Adipose tissue (tissue), 3 donors: Measurements from ENCODE around the gene TTYH1. TPM values are rescaled to one million over a fixed set of nuclear protein-coding genes. Genes with fewer than 3 reads are reported as not detected.
"Not testable (repeated sequence)": the region's sequence is repeated elsewhere in the genome, so short reads cannot be mapped to it uniquely, and the experiment has no call there.

Experiments
- H3K27ac ChIP-seq: one replicate; pipeline ENCODE4 v1.5.1; 2013; ENCODE audit warnings: low read depth, low read length
- WGBS, 3 donors: extraction: QIAGEN DNeasy Blood & Tissue Kit; methylation state at CpG; one replicate each; pipeline ENCODE4 v1.1.7; 2013; 5-methylcytosine and 5-hydroxymethylcytosine counted together
- polyA plus RNA-seq, 3 donors: library from polyadenylated mRNA; stranded (reverse); fragments of 200-250 nt; gene quantifications; one replicate each; pipeline ENCODE4 v1.2.3, GENCODE V29; 2013
- donor health status: healthy with polysubstance abuse.
- donor health status: Bipolar disorder and iron deficiency.
- donor health status: healthy.

Gene TTYH1
- polyA plus RNA-seq, 3 donors, result 0.70 to 11.9 (median 0.79) TPM

DNA sequence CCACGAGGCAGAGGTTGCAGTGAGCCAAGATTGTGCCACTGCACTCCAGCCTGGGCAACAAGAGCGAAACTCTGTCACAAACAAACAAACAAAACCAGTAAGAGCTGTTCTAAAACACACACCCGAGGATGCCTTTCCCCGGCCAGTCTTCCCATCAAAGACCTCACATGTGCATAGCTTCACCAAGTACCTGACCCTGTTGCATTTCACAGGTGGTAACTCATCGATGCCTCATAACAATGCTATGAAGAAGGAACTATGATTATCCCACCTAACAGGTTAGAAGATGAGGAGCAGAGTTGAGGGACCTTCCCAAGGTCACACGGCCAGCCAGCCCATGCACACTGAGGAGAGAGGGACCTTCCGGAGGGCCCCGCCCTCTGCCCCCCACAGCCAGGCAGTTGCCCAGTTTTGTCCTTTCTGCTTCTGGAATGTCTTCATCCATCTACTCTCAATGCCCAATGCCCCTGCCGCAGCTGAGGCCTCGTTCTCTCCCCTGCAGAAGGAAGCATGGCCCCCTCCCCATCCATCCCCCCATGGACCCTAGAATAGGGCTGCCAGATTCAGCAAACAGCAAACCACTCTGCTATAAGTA lies 17.0 kb downstream of the TTYH1 start:
- WGBS, 3 donors, result 56 to 75% (median 68%) methylated on average over 10 of the region's 10 CpGs
- H3K27ac ChIP-seq, result no peak overlapping the region

DNA sequence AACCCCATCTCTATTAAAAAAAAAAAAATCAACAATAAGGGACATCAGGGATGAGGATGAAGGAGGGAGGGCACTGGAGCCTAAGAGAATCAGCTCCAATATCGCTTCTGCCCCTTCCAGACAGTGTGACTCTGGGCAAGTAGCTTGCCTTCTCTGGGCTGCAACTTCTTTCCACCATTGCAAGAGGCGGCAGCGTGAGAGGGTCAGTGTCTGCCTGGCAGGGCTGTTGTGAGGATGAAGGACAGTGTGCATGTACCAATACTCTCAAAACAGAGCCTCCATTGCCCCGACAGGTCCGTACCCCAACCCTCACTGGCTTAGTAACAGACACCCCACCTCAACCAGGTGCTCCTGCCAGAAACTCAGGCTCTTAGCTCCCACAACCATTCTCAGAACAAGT lies 18.4 kb downstream of the TTYH1 start:
- H3K27ac ChIP-seq, result peak overlapping the region; percentile 46
- WGBS, 3 donors, result 91 to 97% (median 92%) methylated on average over 5 of the region's 5 CpGs

DNA sequence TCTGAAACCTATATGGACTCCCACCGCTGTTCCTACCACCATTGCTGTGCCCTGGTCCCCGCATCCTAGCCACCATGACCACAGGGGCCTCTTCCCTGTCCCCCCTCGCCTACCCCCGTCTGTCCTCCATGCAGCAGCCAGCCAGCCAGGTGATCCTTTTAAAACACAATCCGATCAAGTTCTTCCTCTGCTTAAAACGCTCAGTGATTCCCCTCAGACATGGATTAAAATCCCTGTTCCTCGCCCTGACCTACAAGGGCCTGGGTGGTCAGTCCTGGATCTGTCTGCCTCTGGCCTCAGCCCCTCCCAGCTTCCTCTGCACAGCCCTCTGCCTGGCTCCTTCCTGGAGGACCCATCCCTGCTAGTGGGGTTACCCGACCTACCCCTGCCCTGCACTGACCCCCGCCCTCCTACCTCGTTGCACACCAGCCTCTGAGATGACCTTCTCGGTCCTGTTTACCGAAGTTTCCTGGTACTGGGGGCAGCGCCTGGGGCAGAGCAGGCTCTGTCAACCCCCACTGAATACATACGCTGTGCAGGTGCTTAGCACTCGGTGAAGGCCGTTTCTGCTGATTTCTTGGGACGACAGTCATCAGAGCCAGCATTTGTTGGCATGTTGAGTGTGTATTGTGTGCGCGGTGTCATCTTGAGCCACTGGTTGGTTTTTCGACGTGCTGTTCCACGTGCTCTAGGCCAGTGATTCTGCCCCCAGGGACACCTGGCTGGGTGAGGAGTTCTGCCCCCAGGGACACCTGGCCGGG lies 19.0 kb downstream of the TTYH1 start:
- 42 to 65% (median 60%) methylated on average over 23 of the region's 23 CpGs for WGBS, 3 donors

DNA sequence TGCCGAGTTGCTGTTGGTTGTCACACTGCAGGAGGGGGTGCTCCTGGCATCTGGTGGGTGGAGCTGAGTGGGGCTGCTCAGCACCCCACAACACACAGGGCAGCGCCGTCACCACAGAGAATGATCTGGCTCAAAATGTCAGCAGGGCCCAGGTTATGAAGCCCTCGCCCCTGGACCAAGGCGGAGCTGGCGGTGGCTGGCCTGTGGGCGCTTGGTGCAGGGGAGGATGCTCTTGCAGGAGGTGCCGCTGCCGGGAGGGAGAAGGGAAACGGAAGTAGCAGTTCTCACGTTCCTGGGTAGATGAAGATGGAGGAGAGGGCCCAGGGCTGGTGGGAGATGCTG lies 19.6 kb downstream of the TTYH1 start:
- 45 to 52% (median 48%) methylated on average over 11 of the region's 11 CpGs for WGBS, 3 donors
- no peak overlapping the region for H3K27ac ChIP-seq

More for the DNA sequence above, 19.0 kb downstream of the TTYH1 start:
- H3K27ac ChIP-seq, result peak overlapping the region; percentile 46

DNA sequence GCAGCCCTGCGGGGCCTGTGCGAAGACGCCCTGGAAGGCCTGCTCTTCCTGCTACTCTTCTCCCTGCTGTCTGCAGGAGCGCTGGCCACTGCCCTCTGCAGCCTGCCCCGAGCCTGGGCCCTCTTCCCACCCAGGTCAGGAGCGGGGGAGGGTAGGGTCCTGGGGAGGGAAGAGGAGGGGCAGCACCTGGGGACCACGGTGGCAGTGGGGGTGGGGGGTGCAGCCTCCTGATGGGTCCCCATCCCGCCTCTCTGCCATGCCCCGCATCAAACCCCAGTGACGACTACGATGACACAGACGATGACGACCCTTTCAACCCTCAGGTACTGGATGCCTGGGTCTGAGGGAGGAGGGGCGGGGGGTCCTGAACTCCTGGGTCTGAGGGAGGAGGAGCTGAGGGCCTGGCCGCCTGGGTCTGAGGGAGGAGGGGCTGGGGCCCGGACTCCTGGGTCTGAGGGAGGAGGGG lies 20.3 kb downstream of the TTYH1 start:
- 47 to 62% (median 59%) methylated on average over 11 to 16 of the region's 16 CpGs for WGBS, 3 donors

DNA sequence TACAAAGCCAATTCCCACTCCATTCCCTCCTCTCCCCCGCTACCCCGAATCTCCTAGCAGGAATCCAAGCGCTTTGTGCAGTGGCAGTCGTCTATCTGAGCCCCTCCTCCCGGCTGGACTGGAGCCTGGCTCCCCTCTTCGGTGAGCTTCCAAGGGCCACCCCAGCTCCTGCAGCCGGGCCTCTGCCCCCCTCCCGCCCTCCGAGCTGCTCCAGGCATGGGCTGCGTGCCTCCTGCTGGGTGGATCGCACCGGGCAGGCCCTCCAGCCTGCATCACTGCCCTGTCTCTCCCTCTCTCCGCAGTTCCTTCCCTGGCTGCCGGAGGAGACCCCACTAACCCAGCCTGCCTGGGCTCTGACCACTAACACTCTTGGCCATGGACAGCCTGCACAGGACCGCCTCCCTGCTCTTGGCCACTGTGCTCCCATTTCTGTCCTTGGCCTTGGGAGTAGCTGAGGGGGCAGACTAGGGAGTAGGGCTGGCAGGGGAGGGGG lies 20.8 kb downstream of the TTYH1 start:
- 60 to 66% (median 62%) methylated on average over 11 to 15 of the region's 15 CpGs for whole genome bisulfite sequencing, 3 donors
- no peak overlapping the region for H3K27ac ChIP-seq

More for the DNA sequence above, 20.3 kb downstream of the TTYH1 start:
- no peak overlapping the region for H3K27ac ChIP-seq

DNA sequence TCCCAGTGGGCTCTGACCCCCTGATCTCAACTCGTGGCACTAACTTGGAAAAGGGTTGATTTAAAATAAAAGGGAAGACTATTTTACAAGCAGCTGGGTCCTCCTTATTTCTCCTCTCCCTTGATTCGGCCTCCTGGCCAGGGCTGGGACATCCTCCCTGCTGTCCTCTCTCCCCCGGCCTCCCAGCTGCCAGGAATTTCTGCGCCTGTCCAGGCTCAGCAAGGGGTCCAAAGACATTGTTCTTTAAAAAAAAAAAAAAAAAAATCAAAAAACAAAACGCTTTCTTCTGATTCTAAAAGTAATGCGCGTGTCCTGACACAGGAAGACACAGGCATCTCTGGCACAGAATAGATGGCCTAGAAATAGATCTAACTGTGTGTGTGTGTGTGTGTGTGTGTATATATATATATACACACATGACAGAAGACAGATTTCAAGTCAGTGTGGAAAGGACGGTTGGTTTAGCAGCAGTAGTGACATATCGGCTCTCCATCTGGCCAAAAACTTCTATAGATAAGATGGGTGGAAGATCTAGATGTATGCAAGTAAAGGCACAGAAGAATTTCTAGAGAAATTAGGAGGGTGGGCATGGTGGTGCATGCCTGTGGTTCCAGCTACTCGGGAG lies 21.5 kb downstream of the TTYH1 start:
- no peak overlapping the region for H3K27ac ChIP-seq
- 76 to 80% (median 78%) methylated on average over 10 of the region's 10 CpGs for WGBS, 3 donors

DNA sequence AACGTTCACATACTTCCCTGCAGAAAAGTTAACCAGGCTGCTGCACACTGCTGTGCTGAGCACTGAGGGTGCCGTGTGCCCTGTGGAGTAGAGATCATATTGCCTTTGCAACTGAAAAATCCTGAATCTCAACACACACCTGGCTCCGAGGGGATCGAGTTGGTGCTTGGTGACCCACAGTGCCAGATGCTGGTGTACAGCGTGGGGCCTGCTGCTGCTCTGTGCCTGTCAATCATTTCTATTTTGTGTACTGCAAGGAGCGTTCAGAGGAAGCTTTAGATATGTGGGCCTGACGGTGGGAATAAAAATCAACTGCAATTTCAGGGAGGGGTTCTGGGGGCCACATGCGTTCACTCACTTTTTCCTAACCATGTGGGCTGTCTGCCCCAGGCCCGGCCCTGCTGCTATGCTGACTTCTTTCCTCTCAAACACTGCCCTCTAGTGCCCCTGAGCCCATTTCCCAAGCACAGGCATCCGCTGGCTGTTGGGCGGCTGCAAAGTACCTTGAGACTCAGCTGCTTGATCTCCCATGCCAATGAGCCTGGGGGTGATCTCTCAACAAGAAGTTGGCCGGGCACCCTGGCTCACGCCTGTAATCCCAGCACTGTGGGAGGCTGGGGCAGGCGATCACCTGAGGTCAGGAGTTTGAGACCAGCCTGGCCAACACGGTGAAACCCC lies 24.0 kb downstream of the TTYH1 start:
- 25 to 69% (median 68%) methylated on average over 15 of the region's 15 CpGs for WGBS, 3 donors
- H3K27ac ChIP-seq, result no peak overlapping the region

DNA sequence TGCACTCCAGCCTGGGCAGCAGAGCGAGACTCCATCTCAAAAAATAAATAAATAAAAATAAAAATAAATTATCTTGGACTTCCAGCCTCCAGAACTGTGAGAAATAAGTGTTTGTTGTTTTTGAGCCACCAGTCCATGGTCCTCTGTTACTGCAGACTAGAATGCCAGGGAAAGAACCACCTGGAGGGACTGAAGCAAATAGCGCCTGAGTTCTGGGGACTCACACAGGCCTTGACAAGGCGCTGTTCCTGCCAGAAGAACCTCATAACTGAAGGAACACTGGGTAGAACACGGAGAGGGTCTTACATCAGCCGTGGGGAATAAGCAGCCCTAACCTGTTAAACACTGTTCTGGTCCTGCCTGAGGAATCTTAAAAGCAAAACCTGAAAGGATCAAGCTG lies 25.4 kb downstream of the TTYH1 start:
- 49 to 93% (median 91%) methylated on average over 5 of the region's 5 CpGs for WGBS, 3 donors
- no peak overlapping the region for H3K27ac ChIP-seq

DNA sequence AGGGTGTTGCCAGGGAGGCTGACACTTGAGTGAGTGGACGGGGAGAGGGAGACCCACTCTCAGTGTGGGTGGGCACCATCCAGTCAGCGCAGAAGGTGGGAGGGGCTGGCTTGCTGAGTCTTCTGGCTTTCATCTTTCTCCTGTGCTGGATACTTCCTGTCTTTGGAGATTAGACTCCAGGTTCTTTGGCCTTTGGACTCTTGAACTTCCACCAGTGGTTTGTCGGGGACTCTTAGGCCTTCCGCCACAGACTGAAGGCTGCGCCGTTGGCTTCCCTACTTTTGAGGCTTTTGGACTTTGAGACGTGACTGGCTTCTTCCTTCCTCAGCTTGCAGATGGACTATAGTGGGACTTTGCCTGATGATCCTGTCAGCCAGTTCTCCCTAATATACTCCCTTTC lies 29.5 kb downstream of the TTYH1 start:
- 55 to 86% (median 81%) methylated on average over 7 of the region's 7 CpGs for WGBS, 3 donors
- H3K27ac ChIP-seq, result no peak overlapping the region

DNA sequence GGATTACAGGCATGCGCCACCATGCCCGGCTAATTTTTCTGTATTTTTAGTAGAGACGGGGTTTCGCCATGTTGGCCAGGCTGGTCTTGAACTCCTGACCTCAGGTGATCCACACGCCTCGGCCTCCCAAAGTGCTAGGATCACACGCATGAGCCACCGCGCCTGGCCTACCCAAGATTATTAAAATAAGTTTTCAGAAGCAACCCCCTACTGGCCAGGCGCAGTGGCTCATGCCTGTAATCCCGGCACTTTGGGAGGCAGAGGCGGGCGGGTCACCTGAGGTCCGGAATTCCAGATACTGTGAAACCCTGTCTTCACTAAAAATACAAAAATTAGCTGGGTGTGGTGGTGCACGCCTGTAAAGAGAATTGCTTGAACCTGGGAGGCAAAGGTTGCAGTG lies 31.1 kb downstream of the TTYH1 start:
- 65 to 95% (median 93%) methylated on average over 15 of the region's 15 CpGs for WGBS, 3 donors
- not testable (repeated sequence) for H3K27ac ChIP-seq

DNA sequence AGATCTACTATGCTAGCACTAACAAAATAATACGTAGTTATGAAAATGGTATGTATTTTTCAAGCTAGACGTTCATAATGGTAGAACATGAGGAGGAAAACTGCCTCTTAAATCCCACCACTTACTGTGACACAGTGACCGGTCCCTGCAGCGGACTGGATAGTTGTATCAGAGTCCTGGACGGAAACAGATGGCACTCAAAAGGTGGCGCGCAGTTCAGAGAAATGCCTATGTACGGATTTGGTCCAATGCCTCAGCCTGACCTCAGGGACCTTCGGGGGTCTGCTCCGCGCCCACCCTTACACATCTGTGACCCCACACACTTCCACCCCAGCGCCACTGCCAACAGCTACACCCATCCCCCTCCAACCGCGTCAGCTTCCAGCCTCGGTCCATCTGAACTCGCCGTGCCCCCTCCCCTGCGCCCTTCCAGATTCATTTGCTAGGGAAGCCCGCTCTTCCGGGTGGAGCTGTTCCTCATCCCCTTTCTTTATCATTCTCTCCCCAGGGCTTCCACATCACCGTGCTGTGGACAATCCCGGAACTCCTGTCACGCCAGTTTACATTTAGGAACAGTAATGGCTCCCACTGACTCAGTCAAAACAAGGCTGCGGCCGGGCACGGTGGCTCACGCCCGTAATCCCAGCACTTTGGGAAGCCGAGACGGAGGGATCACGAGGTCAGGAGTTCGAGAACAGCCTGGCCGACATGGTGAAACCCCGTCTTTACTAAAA lies 32.9 kb downstream of the TTYH1 start:
- WGBS, 3 donors, result 0 to 1% (median 0%) methylated on average over 34 of the region's 34 CpGs
- peak overlapping the region; percentile 72 for H3K27ac ChIP-seq

DNA sequence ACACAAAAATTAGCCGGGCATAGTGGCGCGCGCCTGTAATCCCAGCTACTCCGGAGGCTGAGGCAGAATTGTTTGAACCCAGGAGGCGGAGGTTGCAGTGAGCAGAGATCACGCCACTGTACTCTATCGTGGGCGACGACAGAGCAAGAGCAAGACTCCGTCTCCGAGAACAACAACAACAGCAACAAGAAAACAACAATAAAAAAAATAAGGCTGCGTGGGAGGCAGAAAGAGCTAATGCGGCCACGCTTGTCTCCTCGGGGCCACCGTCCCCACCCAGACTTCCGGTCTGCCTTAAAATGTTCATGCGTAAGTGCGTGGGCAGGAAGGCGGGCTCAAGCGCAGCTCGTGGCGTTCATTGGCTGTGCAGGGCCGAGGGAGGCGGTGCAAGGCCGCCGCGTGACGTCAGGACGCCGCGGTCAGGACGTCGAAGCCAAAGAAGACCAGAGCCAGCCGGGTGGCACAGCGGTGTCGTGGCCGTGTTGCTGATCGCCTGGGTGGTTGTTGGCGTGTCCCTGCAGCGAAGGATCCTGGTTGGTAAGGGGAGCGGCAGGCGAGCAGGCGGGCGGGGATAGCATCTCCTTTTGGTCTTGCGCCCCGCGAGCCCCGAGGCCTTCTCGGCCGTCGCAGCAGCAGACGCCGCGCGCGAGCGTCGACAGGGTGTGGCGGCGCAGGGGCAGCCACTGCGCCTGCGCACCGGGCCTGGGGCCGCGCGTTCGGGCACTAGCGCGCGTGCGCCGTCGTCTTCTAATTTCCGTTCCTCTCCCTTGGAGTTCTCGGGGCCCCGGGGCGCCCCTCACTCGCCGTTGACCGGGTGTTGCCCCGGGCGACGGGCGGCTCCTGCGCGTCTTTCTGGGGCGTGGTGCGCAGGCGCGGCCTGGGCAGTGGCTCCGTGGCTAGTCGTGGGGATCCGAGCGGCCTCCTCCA lies 33.8 kb downstream of the TTYH1 start, which contains the start of gene LENG8:
TSS of gene LENG8 (plus strand) at position 426 of the 927 bp plus-strand sequence. CDS start 2,146 bp downstream, outside the sequence.
- 0 to 1% (median 0%) methylated on average over 89 to 96 of the region's 96 CpGs for WGBS, 3 donors
- H3K27ac ChIP-seq, result peak within 1 kb of the TSS; percentile 72

DNA sequence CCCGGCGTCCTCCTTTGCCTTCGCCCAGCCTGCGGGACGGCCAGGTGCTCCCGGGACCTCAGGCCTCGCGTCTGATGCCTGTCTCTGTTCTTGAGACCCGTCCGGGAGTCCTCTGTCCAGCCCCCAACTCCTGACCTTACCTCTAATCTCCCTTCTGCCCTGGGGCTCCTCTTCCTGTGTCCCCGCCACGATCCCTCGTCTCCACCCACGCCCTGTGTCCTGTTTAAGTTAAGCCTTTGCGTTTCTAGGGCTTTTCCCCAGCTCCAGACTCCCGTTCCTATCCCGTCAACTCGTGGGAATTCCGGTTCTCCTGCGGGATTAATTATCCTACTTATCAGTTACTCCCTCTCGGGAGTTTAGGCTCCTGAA lies 34.4 kb downstream of the TTYH1 start:
- peak overlapping the region; percentile 38 for H3K27ac ChIP-seq
- 0 to 1% (median 1%) methylated on average over 19 to 21 of the region's 21 CpGs for WGBS, 3 donors

DNA sequence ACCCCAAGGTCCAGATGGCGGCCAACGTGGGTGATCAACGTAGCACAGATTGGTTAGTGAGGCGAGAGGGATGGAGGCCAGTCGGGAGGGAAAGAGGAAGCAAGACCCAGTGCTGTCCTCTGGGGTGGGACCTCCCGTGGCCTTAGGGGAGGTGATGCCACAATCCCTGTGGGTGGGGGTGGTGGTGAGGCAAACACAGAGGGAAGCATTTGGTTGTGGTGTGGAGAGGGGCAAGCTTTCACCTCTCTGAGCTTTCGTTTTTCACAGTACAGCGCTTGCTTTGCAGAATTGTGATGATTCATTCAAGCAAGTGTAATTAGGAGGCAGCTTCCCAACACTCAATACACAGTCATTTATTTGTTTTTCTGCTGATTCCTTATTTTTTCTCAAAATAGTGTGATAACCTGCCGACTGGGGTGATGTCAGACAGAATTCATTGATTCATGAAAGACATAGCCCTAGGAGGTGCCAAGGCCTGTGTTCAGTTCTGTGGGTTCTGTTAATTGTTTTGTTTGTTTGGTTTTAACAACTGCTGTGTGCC lies 36.1 kb downstream of the TTYH1 start:
- H3K27ac ChIP-seq, result no peak overlapping the region
- WGBS, 3 donors, result 34 to 56% (median 48%) methylated on average over 9 of the region's 9 CpGs

DNA sequence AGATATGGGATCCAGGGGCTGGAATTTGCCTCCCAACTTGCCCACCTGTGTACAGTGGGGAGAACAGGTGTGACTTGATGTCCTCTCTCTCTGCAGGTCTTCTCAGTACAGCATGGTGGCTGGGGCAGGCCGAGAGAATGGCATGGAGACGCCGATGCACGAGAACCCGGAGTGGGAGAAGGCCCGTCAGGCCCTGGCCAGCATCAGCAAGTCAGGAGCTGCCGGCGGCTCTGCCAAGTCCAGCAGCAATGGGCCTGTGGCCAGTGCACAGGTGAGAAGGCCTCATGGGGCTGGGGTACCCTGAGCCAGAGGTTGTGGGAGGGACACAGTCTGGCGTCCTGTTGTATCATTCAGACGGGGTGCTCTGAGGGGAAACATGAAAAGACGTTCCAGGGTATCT lies 36.7 kb downstream of the TTYH1 start:
- H3K27ac ChIP-seq, result no peak overlapping the region

DNA sequence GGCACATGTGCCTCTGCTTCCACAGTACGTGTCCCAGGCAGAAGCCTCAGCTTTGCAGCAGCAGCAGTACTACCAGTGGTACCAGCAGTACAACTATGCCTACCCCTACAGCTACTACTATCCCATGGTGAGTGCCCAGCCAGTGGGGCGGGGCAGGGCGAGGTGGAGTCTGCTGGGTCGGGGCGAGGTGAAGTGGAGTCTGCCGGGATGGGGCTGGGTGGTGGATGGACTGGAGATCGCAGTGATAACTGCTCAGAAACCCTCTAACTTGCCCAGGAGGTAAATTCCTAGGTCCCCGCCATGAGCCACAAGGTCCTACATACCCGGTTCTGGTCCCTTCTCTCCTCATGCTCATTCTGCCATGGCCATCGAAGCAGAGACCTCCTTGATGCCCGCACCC lies 37.4 kb downstream of the TTYH1 start:
- H3K27ac ChIP-seq, result no peak overlapping the region
- 81 to 90% (median 87%) methylated on average over 11 of the region's 11 CpGs for WGBS, 3 donors

More for the DNA sequence above, 36.7 kb downstream of the TTYH1 start:
- WGBS, 3 donors, result 61 to 89% (median 86%) methylated on average over 11 of the region's 11 CpGs
